Femur (tissue), 1 donor: Measurements from ENCODE around the gene MIER3.
"Not testable (repeated sequence)": the region's sequence is repeated elsewhere in the genome, so short reads cannot be mapped to it uniquely, and the experiment has no call there.

Source experiments
- DNase-seq: peaks from one replicate; pipeline ENCODE4 v3.0.0-alpha.2; 2017

MIER3 gene, protein sequence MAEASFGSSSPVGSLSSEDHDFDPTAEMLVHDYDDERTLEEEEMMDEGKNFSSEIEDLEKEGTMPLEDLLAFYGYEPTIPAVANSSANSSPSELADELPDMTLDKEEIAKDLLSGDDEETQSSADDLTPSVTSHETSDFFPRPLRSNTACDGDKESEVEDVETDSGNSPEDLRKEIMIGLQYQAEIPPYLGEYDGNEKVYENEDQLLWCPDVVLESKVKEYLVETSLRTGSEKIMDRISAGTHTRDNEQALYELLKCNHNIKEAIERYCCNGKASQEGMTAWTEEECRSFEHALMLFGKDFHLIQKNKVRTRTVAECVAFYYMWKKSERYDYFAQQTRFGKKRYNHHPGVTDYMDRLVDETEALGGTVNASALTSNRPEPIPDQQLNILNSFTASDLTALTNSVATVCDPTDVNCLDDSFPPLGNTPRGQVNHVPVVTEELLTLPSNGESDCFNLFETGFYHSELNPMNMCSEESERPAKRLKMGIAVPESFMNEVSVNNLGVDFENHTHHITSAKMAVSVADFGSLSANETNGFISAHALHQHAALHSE

DNA sequence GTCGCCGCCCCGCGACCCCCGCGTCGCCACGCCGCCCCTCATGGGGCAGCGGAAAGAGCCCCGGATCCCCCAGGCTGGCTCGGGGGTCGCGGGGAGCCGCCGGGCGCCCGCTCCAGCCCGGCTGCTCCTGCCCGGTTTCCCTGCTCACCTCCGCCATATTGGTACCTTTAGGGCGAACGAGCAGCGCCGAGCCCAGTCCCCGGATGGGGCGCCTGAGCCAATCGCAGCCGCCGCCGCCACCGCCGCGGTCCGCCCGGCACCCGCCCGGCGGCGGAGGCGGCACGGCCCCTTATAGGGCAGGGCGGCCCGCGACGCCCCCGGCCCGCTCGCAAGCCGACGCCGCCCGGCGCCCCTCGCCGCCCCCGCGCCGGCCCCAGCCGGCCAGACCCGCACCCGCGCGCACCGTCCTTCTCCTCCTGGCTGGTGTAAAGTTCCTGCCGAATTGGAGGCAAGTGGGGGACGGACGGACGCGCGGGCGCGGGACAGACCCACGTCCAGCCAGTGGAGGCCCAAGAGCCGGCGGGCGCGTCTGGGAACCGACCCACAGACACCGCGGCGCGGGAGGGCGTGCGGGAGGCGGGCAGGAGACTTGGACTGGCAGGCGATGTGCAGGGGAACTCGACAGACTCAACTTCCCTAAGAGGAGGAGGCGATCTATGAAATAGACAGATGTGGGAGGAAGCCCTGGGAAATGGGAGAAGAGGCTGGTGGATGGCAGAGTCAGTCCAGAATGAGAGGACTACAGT is at the start of gene MIER3:
Gene MIER3 (minus strand): TSS at position 178 of the 746 bp plus-strand sequence. CDS start 21 bp downstream, at position 157.
- DNase-seq: peak; percentile 89

DNA sequence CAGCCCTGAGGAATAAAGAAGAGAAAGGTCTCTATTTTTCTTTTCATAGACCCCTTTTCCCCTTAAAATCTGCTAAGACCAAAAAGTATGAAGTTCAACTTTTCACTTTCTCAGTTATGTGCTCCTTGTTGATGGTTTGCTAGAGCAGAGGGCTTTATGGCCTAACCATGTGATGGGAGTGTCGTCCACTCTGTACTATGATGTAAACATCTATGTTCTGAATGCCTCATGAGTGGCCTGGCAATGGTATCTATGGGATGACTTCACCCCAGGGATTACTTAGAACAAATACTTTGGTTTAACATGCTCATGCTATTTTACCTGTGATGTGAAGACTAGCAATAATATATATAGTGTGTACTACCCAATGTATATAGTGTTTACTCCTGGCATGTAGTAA is 43.7 kb upstream of the MIER3 start:
- no peak for DNase-seq

DNA sequence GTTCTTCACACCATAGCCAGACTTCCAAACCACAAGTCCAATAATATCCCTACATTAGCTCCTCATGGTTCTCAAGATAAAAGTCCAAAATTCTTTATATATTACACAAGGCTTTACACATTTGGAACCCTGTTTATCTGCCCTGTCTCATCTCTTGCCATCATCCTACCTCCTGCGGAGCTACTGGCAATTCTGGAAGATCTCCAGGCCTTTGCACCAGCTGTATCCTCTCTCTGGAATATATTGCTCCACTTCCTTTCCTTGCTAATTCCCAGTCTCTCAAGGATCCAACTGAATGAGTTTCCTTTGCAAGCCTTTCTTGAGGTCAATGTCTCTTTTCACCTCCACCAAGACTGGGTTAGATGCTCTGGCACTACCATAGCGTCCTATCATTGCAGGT is 41.3 kb upstream of the MIER3 start:
- no peak for DNase-seq

DNA sequence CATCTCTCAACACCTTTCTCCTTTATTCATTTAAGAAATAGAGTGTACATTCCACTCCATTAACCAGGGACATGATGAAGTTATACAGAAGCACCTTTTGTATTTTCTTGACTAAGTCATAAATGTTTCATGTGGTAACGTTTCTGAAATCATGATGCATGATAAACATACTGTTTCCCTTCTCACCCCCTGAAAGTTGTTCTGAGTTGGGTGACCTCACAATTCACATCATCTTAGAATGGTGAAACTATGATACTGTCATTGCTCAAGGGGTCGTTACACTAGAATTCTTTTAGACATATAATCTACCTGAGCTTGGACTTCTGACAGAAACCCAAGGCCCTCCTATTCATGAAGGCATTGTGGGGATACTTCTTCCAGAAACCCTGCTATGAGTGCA is 37.8 kb upstream of the MIER3 start:
- no peak for DNase-seq

DNA sequence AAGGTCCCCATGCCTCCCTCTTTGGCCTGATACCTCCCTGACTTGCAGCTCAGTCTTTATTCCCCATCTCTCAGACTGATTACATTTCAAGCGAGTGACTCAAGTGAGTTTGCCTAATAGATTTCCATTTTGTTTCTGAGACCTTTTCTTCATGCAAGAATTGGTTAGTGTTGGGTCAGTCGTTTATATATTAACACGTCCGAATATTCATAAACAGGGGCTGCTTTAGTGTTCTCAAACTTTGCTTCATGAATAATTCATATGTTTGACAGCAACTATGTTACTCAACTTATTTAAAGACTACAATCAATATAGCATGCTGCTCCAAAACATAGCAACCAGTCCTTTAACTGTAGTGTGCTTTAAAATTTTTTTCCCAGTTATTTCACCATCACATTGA is 36.6 kb upstream of the MIER3 start:
- DNase-seq: no peak

DNA sequence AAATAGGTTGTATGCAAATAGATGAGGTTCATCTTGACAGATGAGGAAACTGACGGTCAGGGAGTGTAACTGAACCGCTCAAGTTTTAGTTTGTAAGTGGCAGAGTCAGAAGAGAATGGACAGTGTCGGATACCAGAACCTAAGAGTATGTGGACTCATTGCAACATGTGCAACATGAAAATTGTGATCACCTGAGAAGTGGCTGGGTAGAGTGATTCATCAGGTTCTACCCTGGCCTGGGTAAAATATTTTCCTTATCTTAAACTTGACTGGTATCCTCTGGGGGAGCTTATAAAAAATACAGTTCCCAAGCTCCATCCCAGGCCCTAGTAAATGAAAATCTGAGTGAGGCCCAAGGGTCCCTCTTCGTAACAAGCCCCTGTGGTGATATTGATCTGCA is 35.2 kb upstream of the MIER3 start:
- no peak for DNase-seq

DNA sequence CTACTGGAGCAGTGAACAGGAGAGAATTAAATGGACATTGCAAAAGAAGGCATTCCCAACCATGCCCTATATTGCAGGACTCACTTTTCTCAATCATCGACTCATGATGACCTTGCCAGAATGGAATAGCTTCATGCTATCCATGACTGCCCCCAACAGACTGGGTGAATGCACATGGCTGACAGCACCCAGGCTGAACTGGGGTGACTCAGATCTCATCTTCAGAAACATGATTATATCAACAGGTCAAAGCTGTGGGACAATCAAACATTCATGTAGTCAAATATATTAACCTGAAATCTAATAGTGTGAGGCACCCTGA is 34.7 kb upstream of the MIER3 start:
- DNase-seq: no peak

DNA sequence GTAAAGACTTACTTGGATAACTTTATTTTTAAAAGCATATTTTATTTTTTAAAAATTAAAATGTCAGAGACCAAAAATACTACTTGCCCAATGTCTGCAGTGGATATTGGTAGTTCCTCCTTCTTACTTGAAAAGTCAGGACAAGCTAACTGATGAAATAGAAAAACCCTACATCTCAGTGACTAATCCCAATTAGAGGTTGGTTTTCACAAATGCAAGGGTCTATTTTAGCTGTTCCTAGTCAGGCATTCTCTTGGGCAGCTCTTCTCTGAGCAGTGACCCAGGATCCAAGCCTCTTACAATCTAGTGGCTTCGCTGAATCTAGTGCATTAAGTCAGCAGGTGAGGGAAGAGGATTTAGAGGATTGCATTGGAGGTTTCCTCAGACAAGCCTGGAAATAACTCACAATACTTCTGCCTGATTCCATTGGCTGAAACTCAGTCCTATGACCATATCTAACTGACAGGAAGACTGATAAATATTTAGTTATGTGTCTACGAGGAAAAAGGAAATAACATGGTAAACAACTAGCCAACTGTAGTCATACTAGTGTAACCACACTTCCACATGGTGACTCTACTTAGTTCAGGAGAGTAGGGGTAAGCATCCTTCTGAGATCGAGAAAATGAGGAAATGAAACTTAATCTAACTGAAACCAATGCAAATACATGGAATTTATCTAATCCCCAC is 34.2 kb upstream of the MIER3 start:
- DNase-seq: no peak

DNA sequence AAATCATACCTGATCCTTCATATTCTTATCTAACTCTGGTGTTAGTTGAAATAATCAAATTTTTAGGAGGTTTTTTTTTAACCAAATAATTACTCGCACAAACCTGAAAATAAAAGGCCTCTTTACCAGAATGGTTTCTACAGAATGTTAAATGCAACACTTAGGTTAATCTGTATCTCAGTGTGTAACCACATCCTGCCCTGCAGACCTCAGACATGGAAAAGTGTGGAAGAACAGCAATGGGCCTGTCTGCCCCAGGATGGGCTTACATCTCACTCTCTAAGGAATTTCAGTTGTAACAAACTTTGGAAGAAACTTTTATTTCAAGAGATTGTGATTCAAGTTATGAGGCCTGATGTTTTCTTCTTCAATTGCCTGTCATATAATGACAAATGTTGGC is 32.5 kb upstream of the MIER3 start:
- no peak for DNase-seq

DNA sequence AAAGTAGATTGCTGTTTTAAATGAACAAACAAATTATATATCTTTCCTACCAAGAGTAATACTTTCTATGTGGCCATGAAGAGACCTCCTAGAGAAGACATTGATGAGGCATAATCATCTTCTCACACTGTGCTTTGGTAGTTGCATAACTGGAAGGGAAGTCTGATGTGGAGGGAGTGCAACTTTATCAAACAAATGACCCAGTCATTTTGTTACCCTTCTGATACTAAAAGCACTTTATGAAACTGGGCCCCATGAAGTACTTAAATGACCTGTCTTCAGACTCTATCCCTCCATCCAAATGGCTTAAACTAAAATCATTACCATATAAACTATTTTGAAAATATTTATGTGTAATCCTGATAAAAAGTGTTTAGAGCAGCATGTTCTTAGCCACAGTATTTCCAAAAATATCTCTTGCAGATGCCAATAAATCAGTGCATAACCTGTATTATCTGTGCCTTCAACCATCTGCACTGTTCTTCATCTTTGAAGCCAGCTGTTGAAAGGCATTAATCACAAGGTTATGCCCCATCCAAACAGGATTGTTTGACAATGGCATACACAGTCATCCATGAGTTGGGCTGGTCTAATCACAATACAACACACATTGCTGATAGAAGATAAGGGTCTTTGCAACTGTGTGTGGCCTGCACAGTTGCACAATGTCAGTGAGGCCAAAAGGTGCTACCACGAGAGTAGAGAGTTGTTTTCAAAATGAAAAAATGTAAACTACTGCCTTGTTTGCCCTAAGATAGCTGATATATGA is 31.9 kb upstream of the MIER3 start:
- no peak for DNase-seq

DNA sequence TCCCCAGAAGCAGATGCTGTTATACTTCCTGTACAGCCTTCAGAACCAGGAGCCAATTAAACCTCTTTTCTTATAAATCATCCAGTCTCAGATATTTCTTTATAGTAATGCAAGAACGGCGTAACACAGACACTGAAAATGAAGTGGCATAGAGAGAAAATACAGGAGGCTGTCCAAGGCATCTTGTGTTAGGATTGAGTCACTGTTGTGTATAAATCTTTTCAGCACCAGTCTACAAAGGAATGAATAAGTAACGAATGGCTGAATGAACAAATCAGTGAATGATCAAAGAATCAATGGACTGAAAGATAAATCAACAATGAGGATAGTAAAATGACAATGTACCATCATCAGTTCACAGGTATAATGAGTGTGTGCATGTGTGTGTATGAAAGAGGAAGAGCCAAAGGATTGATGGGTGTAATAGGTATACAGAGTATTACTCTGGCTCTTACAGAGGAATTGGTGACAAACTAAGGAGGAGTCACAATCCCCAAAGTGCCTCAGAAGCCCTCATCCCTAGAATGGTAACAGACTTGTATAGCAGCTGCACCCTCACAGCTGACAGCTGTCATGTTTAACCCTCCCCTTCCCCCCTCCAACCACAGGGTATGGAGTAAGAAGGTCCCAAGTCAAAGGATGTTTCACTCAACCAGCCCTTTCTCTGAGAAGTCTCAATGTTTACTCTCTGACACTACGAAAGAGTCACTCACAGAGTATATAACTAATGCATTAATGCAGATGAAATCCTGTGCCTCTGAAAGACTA is 29.8 kb upstream of the MIER3 start:
- no peak for DNase-seq

DNA sequence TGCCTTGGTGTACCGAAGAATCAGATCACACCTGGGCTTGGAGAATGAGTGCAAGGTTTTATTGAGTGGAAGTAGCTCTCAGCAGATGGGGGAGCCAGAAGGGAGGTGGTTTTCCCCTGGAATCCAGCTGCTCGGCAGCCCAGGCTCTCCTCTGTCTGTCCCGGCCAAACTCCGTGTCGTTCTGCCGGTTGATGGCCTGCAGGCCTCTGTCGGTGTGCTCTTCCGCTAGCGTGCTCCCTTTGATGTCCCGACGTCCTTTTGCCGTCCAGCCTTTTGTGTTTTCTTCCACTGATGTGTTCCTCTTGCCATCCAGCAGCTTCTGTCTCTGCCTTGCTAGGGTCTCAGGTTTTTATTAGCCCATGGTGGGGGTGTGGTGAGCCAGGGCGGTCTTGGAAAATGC is 28.0 kb upstream of the MIER3 start:
- no peak for DNase-seq

DNA sequence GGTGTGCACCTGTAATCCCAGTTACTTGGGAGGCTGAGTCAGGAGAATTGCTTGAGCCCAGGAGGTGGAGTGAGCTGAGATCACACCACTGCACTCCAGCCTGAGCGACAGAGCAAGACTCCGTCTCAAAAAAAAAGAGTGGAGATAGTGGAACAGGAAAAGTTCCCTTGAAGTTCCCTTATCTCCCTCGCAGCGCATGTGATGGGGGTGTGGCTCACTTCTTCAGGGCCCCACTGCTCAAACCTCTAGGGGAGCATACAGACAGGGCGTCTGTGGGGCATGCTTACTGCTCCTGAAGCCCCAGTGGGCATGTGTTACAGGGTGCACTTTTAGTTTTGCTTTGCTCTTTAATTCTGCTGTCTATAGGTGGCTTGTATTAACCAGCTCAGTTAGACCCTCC is 27.6 kb upstream of the MIER3 start:
- not testable (repeated sequence) for DNase-seq

DNA sequence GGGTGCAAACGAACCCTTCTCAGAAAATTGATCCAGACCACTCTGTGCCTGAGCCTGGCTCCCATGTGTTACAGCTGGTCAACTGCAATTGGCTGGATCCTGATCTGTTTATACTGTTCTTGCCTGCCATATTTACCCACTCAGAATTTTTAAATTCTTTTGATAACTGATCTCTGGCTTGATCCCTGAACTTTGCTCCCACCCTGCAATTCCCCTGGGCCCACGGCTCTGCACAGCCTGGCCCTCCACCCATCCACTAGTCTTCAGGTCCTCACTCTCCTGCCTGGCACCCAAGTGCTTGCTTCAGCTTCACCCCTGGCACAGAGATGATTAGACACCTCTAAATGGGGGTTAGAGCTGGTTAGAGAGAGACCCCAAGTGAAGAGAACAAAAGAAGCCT is 25.9 kb upstream of the MIER3 start:
- no peak for DNase-seq

DNA sequence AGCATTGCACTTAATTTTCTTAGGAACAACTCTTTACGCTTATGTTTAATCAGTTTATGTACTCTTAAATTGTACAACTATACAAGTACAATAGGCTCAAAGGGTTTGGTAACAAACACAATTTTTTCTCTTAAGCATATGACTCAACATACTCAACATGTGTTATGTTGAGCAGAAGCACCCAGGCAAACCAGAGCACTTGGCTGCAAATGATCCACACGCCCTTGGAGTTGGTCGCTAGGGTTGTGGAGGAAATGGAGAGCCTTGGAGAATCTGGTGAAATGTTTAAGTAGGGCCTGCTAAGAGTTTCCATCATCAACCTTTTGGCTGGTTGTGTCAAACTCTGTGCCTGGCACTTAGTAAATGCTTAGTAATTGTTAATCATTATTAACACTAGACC is 25.1 kb upstream of the MIER3 start:
- no peak for DNase-seq

DNA sequence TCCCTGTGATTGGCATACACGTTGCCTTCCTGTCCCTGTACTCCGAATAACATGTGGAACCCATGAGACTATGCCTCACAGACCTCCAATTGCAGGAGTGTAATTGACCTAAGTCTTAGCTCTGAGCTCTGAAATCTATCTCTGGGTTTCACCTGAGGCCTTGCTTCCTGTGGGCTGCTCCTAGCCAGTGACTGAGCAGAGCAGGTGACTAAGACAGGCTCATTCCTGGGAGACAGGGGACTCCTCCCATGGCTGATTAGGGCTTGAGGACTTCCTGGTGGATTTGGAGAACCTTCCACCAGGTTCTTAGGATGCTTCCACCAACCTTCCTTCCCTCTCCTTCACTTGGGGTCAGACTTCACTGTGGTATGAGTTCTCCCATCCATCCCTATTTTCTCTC is 22.3 kb upstream of the MIER3 start:
- no peak for DNase-seq

DNA sequence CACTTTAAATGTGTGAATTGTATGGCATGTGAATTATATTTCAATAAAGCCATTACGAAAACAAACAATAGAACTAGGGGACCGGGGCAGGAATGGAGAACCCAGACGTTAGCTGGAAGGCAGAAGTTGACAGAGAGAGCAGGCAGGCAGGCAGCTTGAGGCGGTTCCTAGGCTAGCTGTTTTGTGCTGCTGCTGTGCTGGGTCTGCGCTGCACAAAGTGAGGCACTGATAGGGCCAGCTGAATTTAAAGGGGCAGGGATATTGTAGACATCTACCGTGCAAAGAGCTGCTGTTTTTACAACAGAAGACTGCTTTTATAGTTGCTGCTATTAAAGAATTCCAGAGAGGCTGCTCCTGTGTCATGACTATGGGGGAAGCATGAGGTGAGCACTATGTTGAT is 21.6 kb upstream of the MIER3 start:
- no peak for DNase-seq

DNA sequence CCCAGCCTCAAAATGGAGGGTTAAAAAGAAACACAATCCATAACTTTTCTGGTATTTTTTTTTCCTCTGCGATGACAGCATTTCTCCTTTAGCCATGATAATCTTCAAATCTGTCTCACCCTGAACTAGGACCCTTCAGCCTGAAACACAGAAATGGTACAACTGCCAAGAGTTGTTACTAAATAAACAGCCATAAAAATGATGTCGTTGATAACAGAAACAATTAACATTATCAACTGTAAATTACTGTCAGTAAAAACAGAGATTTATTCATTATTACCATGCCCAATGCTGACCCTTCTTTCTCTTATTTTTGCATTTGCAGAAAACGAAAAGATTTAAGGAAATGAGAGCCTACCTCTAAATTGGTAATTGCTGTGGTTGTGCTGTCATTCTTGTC is 19.4 kb upstream of the MIER3 start:
- no peak for DNase-seq

DNA sequence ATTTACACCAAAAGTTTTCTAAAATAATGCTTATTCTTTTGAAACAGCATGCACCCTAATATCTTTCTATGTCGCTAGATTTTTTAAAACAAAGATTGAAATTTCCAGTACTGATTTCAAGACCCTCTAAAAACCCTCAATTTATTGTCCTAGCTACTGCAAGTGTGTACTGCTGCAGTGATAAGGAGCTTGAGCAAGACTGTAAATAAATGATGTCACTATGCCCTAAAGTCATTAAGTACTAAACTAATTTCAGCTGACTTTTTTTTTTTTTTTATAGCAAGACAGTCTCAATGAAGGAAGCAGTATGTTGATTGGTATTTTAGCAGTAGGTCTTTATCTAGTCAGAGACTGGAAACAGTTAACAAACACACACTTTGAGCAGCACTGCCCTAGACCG is 12.2 kb upstream of the MIER3 start:
- DNase-seq: no peak

DNA sequence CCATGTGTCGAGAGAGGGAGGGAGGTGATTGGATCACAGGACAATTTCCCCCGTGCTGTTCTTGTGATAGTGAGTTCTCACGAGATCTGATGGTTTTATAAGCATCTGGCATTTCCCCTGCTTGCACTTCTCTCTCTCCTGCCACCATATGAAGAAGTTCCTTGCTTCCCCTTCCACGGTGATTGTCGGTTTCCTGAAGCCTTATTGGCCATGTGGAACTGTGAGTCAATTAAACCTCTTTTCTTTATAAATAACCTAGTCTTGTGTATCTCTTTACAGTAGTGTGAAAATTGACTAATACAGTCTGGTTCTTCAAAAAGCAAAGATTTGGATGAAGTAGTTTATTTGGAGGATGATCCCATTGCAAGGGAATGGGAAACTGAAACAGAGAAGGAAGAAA is 11.3 kb upstream of the MIER3 start:
- DNase-seq: no peak

DNA sequence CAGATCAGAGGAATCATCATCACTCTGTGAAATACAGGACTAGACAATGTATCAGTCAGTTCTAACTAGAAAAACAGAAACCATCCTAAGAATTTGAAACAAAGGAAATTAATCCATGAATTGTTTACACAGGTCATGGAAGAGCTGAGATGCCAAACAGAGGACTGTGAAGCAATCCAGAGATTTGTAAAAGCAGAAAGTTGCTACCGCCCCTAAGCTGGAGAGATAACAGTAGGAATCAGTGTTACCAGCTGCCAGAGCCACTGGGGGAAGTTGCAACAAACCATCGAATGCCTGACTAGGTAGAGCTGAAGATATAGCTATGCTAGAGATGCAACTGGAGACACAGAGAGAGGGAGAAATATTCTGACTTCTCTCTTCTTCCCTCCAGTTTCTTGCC is 10.4 kb upstream of the MIER3 start:
- no peak for DNase-seq

DNA sequence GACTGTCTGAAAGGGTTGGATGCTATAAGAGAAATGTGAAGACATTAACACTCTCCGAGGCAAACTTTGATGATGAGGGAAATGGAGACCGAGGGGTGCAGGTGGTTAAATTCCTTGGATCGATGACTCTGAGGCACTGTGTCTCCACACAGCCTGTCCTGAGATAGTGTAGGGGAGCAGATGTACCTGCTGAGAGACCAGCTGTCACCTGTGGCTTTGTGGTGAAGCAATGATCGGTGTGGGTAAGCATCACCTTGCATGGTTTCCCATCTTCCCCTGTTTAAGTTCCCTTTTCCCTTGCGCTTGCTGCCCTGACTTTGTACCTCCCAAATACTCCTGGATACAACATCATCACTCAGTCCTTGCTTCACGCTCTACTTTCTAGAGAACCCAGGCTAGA is 9.8 kb upstream of the MIER3 start:
- no peak for DNase-seq
